Measurements from ENCODE around the gene LDB2.

Gene LDB2

GRCh38 chr4:16721613-16722291, 176.7 kb downstream of the LDB2 start:
- DNase-seq, result peak; percentile 40
- Histone ChIP-seq H3F3A (ENCODE audit: insufficient read depth, low read length) (no peaks in the 10 kb centered on the region), H3K4me2 (ENCODE audit: low read depth, low read length) (no peak overlapping the region), H3K36me3 (replicated peaks; ENCODE audit: insufficient read depth, low read length) (no peaks in the 10 kb centered on the region), H3K9me2 (replicated peaks; ENCODE audit: insufficient read depth, low read length) (no peaks in the 10 kb centered on the region), H3K27me3 (replicated peaks; ENCODE audit: insufficient read depth, low read length) (no peaks in the 10 kb centered on the region), H3K9me3 (replicated peaks; ENCODE audit: insufficient read depth, low read length) (no peaks in the 10 kb centered on the region), H3K79me2 (ENCODE audit: low read length) (no peaks in the 10 kb centered on the region), H3K4me3 (ENCODE audit: low read length) (no peak overlapping the region), H2AFZ (ENCODE audit: low read length) (no peak overlapping the region), H3K4me1 (ENCODE audit: low read length) (no peaks in the 10 kb centered on the region), H3K9ac (ENCODE audit: low read length) (no peak overlapping the region), H3K27ac (ENCODE audit: low read length) (no peak overlapping the region), H4K20me1 (ENCODE audit: insufficient read depth, low read length) (no peaks in the 10 kb centered on the region)
- no peak for TF ChIP-seq EZH2phosphoT487 (IDR thresholded peaks at IDR 0.05; ENCODE audit: low read length)
- no peak for TF ChIP-seq EZH2 (optimal IDR thresholded peaks at IDR 0.05; ENCODE audit: low read depth, low read length)
- TF ChIP-seq CTCF (IDR thresholded peaks at IDR 0.05; ENCODE audit: low read length), result no peak

DNA sequence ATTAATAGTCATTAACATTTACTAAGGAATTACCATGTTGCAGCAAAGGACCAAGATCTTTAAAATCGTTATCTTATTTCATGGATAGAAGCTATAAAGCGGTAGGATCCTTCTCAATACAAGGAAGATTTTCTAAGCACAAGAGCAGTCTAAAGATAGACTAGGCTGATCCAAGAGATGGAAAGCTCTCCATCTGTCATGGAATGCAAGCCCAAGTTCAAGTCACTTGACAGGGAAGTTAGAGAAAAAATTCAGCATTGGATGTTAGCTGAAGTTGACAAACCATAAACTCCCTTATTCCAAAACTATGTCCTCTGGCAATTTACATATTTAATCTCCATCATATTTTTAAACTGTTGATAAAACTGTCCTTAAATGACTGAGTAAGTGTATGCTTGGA, 177.7 kb downstream of the LDB2 start:
- H3K36me3 ChIP-seq (replicated peaks; ENCODE audit: insufficient read depth, low read length), result no peaks in the 10 kb centered on the region
- no peaks in the 10 kb centered on the region for H3F3A ChIP-seq (ENCODE audit: insufficient read depth, low read length)
- H4K20me1 ChIP-seq (ENCODE audit: insufficient read depth, low read length), result no peaks in the 10 kb centered on the region
- no peaks in the 10 kb centered on the region for H3K9me3 ChIP-seq (replicated peaks; ENCODE audit: insufficient read depth, low read length)
- no peak overlapping the region for H3K4me2 ChIP-seq (ENCODE audit: low read depth, low read length)
- H3K9ac ChIP-seq (ENCODE audit: low read length), result no peak overlapping the region
- H2AFZ ChIP-seq (ENCODE audit: low read length), result no peak overlapping the region
- no peak for TF ChIP-seq EZH2phosphoT487 (IDR thresholded peaks at IDR 0.05; ENCODE audit: low read length)
- H3K4me1 ChIP-seq (ENCODE audit: low read length), result no peaks in the 10 kb centered on the region
- H3K79me2 ChIP-seq (ENCODE audit: low read length), result no peaks in the 10 kb centered on the region
- H3K27ac ChIP-seq (ENCODE audit: low read length), result no peak overlapping the region
- H3K9me2 ChIP-seq (replicated peaks; ENCODE audit: insufficient read depth, low read length), result no peaks in the 10 kb centered on the region
- no peak overlapping the region for H3K4me3 ChIP-seq (ENCODE audit: low read length)
- H3K27me3 ChIP-seq (replicated peaks; ENCODE audit: insufficient read depth, low read length), result no peaks in the 10 kb centered on the region
- DNase-seq, result no peak

DNA sequence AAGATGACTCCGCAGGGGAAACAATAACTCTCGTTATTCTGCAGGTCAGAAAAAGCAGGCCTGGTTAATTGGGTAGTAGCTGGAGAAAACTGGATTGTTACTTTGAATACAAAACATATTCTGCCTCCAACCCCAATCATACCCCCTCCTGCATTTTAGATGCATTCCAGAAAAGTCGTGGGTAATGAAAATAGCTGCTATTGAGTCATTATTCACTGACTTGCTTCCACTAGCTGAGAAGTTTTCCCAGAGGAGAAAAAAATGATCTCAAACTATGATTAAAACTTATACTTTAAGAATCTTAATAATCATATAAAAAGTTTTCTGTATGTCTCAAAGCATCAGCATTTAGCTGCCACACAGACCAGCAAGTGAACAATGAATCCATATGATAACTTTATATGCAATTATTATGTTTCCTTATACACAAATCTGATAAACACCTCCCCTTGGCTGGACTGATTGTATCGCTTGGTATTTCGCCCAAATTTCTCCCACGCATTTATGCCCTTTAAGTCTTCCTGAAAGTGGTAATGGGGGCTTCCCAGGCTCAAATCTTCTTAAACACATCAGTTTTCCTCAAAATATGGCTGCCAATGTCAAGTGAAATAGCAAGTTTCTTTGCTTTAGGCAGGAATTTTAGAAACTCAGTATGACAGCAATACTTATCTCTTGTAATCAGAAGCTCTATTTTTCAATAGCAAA, 181.0 kb downstream of the LDB2 start:
- no peak for TF ChIP-seq CTCF (IDR thresholded peaks at IDR 0.05; ENCODE audit: low read length)
- TF ChIP-seq EZH2 (optimal IDR thresholded peaks at IDR 0.05; ENCODE audit: low read depth, low read length), result no peak
- TF ChIP-seq EZH2phosphoT487 (IDR thresholded peaks at IDR 0.05; ENCODE audit: low read length), result no peak
- no peaks in the 10 kb centered on the region for H3K9me2 ChIP-seq (replicated peaks; ENCODE audit: insufficient read depth, low read length)
- DNase-seq, result no peak

GRCh38 chr4:16715482-16715881, 183.0 kb downstream of the LDB2 start:
- no peak overlapping the region for H3K9ac ChIP-seq (ENCODE audit: low read length)
- no peaks in the 10 kb centered on the region for H3K9me2 ChIP-seq (replicated peaks; ENCODE audit: insufficient read depth, low read length)
- no peaks in the 10 kb centered on the region for H3K79me2 ChIP-seq (ENCODE audit: low read length)
- no peak for DNase-seq
- H3K27me3 ChIP-seq (replicated peaks; ENCODE audit: insufficient read depth, low read length), result no peaks in the 10 kb centered on the region
- H2AFZ ChIP-seq (ENCODE audit: low read length), result no peak overlapping the region
- no peaks in the 10 kb centered on the region for H3K36me3 ChIP-seq (replicated peaks; ENCODE audit: insufficient read depth, low read length)
- no peaks in the 10 kb centered on the region for H3F3A ChIP-seq (ENCODE audit: insufficient read depth, low read length)
- H3K9me3 ChIP-seq (replicated peaks; ENCODE audit: insufficient read depth, low read length), result no peaks in the 10 kb centered on the region
- no peaks in the 10 kb centered on the region for H3K4me1 ChIP-seq (ENCODE audit: low read length)
- H4K20me1 ChIP-seq (ENCODE audit: insufficient read depth, low read length), result no peaks in the 10 kb centered on the region
- TF ChIP-seq EZH2 (optimal IDR thresholded peaks at IDR 0.05; ENCODE audit: low read depth, low read length) (no peak), EZH2phosphoT487 (IDR thresholded peaks at IDR 0.05; ENCODE audit: low read length) (no peak), CTCF (IDR thresholded peaks at IDR 0.05; ENCODE audit: low read length) (no peak)
- no peak overlapping the region for H3K4me2 ChIP-seq (ENCODE audit: low read depth, low read length)
- no peak overlapping the region for H3K27ac ChIP-seq (ENCODE audit: low read length)
- H3K4me3 ChIP-seq (ENCODE audit: low read length), result no peak overlapping the region

More for the DNA sequence above, 181.0 kb downstream of the LDB2 start:
- no peaks in the 10 kb centered on the region for H3F3A ChIP-seq (ENCODE audit: insufficient read depth, low read length)
- no peak overlapping the region for H3K4me2 ChIP-seq (ENCODE audit: low read depth, low read length)
- no peak overlapping the region for H3K27ac ChIP-seq (ENCODE audit: low read length)
- H3K36me3 ChIP-seq (replicated peaks; ENCODE audit: insufficient read depth, low read length), result no peaks in the 10 kb centered on the region
- no peak overlapping the region for H2AFZ ChIP-seq (ENCODE audit: low read length)
- H3K9me3 ChIP-seq (replicated peaks; ENCODE audit: insufficient read depth, low read length), result no peaks in the 10 kb centered on the region
- H3K4me3 ChIP-seq (ENCODE audit: low read length), result no peak overlapping the region
- no peaks in the 10 kb centered on the region for H4K20me1 ChIP-seq (ENCODE audit: insufficient read depth, low read length)
- H3K27me3 ChIP-seq (replicated peaks; ENCODE audit: insufficient read depth, low read length), result no peaks in the 10 kb centered on the region
- H3K79me2 ChIP-seq (ENCODE audit: low read length), result no peaks in the 10 kb centered on the region
- H3K4me1 ChIP-seq (ENCODE audit: low read length), result no peaks in the 10 kb centered on the region
- H3K9ac ChIP-seq (ENCODE audit: low read length), result no peak overlapping the region

Data from MM.1S (cell line).